HuH-7.5 (cell line): ENCODE data around the gene MALRD1.

Source experiments
- DNase-seq: peaks from one replicate; pipeline ENCODE4 v3.0.0; 2011; ENCODE audit warnings: low spot score

Gene MALRD1

DNA sequence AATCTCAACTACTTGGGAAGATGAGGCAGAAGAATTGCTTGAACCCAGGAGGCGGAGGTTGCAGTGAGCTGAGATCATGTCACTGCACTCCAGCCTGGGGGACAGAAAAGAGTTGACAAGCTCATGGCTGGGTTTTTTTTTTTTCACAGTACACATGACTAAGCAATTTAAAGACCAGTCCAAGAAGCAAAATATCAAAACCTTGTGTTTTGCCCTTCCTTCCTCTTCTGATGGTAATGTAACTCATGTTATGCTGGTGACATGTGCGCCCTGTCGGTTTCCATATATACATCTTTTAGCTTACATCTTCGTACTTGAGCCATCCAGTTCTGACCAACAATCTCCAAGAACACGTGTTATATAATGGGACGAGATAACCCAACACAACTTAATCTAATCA is 530.0 kb downstream of the MALRD1 start:
- no peak for DNase-seq

- no peak for DNase-seq
These were observed 531.4 kb downstream of the MALRD1 start for GRCh38 chr10:19579761-19580545.

- DNase-seq, result no peak
These were observed 532.1 kb downstream of the MALRD1 start for GRCh38 chr10:19580691-19581090.

- DNase-seq, result no peak
These were observed 540.0 kb downstream of the MALRD1 start for GRCh38 chr10:19588608-19589007.

GRCh38 chr10:19592276-19592675 is 543.7 kb downstream of the MALRD1 start:
- no peak for DNase-seq

DNA sequence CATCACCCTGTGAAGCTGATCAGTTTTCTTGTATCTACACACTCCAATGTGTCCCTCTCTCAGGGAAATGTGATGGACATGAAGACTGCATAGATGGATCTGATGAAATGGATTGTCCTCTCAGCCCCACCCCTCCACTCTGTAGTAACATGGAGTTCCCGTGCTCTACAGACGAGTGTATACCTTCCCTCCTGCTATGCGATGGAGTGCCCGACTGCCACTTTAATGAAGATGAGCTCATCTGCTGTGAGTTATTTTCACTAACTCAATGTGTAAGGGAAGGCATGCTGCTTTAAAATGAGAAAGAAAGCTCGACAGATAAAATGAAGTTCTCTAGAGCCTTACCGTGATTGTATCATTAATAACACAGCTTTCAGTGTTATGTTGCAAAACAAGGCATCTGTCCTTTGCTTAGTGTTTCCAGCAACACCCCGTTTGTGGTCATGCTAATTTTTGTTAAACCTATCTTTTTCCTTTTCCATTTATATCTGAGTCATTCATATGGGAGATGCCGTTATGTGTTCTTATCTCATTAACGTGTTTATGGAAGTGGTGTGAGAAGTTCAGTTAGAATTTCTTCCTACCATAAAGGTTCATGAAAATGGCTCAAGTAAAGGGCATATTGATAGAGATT is 546.7 kb downstream of the MALRD1 start:
- DNase-seq, result no peak

- no peak for DNase-seq
These were observed 557.2 kb downstream of the MALRD1 start for GRCh38 chr10:19605806-19606205.

- DNase-seq, result no peak
These were observed 558.4 kb downstream of the MALRD1 start for GRCh38 chr10:19606968-19607367.

DNA sequence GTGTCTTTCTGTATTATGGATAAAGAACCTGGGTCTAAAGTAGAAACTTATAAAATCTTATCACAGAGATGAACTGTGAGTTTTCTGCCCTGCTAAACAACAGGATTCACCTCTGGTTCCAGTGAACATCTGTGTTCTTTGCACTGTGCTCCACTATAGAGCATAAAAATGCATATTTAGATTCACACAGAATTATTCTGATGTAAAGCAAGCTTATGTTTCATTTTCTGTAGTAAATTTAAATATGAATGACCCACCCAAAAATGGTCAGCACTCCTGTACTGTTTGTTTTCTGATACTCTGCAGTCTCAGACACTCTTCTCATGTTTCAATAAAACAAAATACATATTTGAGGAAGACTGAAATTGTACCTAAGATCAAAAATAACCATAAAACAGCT is 563.2 kb downstream of the MALRD1 start:
- DNase-seq, result no peak

- DNase-seq, result no peak
These were observed 568.4 kb downstream of the MALRD1 start for GRCh38 chr10:19616966-19617365.

DNA sequence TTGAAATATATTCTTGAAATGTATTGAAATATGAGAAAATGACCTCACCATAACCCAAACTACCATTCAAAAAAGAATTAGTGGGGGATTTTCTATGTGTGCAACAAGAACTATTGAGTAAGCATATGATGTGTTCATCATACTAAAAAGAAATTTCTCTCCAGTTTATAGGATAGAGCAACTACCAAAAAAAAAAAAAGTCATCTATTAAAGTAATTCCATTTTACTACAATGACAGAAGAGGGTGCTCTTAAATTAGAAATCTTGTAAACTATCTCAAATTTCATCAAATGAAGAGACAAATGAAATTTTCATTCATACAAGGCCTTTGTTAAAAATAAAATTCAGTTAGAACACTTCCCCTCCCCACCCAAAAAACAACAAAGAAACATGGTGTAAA is 572.2 kb downstream of the MALRD1 start:
- no peak for DNase-seq

- no peak for DNase-seq
These were observed 574.7 kb downstream of the MALRD1 start for GRCh38 chr10:19623321-19623720.

- no peak for DNase-seq
These were observed 577.6 kb downstream of the MALRD1 start for GRCh38 chr10:19626156-19626555.

DNA sequence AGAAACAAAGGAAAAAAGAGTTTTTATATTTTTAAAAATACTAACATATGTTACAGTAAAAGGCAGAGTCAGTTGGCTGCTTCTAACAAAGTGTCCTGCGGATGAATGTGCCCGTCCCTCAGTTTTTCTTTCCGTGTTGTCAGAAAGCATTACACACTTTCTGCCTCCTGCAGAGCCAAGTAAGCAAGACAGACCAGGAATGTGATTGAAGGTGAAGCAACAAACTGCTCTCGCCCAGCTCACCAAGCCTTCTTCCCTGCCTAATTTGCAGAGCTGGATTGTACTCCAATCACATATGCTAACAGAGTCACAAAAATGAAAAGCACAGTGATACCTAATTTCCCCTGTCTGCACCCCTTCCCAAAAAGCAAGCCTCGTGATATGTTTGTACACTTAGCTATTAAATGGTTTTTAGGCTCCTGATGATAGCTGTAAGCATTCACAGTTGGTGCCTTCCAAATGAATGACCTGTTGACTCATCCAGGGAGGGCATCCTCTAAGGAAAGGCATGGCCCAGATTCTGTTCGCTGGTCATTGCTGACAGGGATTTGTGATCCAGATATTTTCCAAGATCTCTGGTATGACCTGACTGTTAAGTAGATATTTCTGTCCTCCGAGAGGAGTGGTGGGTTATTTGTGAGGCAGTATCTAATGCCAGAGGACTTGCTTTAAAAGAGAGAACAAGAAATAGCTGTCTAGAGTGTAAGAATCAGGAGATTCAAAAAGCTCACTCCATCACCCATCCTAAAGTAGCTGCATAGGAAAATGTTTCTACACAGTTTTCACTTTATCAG is 580.4 kb downstream of the MALRD1 start:
- DNase-seq, result no peak

GRCh38 chr10:19629567-19629966 is 581.0 kb downstream of the MALRD1 start:
- DNase-seq, result no peak

DNA sequence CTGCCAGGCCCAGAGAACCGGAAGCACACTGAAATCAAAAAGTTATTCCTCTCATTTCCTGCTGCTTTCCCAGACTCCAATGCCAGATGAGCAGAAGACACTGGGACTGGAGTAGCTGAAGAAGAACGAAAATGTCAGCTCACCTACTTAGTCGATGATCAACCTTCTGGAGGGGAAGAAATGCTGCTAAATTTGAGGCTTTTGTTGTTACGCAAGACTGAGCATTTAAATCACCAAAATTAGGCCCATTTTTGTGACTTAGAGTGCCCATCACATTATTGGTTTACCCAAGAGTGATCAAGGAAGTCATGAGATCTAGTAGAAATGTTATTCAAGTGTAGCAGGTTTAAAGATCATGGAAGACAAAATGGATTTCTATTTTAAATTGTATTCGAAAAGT is 585.6 kb downstream of the MALRD1 start:
- no peak for DNase-seq

DNA sequence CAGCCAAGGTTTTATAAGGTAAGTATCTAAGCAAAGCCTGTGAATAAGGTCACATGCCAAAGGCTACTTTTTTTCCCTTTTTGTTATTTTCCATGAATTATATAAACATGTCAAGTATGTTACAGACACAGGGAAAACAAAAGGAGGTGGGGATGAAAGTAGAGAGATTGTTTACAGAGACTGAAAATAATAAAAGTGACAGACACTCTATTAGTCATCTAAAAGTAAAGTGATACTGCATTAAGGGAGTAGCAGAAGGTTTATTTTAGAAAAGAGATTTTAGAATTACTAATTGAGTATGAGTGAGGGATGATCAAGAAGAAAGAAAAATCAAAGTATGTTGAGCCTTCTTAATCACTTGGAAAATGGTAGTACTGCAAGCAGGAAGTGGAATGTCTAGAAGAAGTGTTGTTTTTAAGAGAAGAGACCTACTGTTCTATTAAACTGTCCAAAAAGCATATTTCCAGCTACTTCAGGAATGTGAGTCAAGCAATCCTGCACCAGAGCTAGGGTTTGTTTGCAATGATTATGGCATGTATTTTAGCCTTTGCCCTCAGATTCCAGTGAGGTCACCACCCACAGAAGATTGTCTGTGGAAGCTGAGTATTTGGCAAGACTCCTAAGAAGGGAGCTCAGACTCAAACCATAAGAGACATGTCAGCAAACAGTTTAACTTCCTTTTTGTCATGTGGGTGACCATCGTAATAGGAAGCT is 589.7 kb downstream of the MALRD1 start:
- no peak for DNase-seq

DNA sequence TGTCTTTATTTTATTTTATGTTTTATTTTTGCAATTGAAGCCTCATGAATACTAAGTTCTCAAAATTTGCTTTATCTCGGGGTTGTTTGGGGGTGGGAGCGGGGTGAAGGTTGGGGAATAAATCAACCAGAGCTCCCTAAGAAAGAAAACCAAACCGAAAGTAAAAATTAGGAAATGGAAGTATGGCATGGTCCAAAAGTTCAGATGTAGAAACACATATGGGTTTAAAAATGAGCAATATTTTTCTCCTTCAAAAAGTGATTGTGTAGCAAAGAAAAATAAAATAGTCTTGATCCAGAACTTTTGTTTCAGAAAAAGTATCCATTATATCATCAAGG is 590.3 kb downstream of the MALRD1 start:
- DNase-seq, result no peak

- DNase-seq, result no peak
These were observed 592.1 kb downstream of the MALRD1 start for GRCh38 chr10:19640566-19641263.

- DNase-seq, result no peak
These were observed 602.9 kb downstream of the MALRD1 start for GRCh38 chr10:19651549-19651948.

DNA sequence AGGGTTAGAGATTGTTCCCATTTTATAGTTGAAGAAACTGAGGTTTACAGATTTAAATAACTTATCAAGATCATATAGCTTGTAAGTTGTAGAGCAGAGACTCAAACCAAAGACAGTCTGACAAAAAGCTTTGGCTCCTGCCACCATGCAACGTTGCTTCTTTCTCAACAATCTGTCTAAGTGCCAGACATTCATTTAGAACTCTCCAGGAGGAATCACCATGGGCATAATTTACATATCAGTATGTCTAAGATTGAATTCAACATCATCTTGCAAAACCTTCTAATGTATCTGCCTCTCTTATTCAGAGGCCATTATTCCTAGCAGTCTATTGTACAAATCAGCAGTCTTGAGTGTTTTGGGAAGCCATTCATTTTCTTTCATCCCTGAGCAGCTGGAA is 604.1 kb downstream of the MALRD1 start:
- DNase-seq, result no peak

DNA sequence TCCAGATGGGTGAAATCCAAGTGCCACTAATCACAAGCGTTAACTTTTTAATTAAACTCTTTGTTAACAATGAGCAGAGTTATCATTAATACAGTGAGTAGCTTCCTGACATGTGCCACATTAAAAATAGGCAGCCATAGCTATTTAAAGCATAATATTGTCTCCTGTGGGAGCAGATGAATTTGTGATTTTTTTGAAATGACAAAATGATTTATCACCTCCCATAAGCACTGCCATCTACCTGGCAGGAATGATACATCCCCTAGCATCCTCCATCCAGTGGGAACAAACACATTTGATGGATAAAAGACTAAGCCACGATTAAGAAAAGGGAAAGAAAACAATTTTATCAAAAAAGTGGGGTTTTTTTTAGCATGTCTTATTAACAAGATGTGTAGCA is 605.3 kb downstream of the MALRD1 start:
- DNase-seq, result no peak
